Measurements from ENCODE around the gene NFYA. TPM values are rescaled to one million over a fixed set of nuclear protein-coding genes. Genes with fewer than 3 reads are reported as not detected.

Gene NFYA
- total and polyA plus RNA-seq, 9 of the 15 experiments (the other 6 are each of a cell fraction or from before 2014, with no cell fraction given) = 7.3 to 37.1 (median 21.8) TPM

- TF ChIP-seq MGA (IDR thresholded peaks at IDR 0.05) = no peak
- TF ChIP-seq PHF20 (IDR thresholded peaks at IDR 0.05; ENCODE audit: partially characterized antibody) = no peak
- no peak for TF ChIP-seq GABPA (tag; conservative IDR thresholded peaks at IDR 0.05; ENCODE audit: low read depth)
Measured at GRCh38 chr6:41040101-41040939, 32.5 kb upstream of the NFYA start (continued).

All from K562 (cell line).